NCI-H2171 (cell line): ENCODE results near the gene CETN1.

Experiments
- DNase-seq: peaks from one replicate; lab custom pipeline; 2025; lab: John Stamatoyannopoulos, UW

Gene CETN1

DNA sequence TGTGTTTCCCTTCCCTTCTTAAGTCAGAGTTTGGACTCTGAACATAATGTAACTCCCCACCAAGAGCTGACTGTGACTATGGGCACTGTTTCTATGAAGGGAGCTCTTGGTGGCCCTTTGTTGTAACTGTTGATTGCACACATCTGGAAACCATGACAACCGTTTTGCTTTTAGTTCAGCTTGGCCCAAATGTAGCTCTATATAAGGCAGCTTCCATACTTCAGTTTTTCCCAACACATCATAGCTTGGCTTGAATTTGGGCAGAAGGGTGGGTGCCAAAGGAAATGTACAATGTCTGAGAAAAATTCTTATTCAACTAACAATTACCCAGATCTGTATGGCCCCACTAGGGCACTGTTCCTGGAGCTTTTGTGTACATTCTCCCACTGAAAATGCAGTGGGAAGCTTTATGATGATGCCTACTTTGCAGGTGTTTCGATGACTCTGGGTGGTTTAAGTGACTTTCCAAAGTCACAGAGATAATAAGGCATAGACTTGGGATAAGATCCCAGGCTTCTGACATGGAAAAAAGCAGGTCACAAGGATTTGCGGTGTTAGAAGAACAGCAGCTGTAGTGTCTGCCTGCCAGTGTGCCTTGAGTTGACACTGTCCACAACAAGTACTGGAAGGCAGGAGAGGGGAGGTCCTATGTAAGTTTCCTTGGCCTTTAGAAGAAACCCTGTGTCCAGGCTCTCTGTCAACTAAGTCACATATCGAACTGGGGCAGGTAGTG lies 2.4 kb upstream of the CETN1 start:
- DNase-seq, result no peak

DNA sequence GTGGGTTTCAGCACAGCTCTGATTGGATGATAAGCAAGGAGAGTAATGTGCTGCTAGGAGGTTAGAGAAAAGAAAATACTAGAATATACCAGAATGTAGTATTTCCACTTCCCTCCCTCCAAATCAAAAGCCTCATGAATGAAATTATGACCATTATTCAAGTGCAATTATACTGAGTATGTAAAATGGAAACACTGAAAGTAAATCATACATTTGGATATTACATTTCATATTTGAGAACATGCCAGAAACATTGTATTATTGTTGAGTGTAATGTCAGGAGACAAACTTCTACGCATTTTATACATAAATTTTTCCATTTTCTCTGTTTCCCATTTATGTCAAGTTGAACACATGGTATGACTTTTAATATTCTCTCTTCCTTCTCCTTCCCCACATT lies 942 bp upstream of the CETN1 start:
- no peak for DNase-seq

DNA sequence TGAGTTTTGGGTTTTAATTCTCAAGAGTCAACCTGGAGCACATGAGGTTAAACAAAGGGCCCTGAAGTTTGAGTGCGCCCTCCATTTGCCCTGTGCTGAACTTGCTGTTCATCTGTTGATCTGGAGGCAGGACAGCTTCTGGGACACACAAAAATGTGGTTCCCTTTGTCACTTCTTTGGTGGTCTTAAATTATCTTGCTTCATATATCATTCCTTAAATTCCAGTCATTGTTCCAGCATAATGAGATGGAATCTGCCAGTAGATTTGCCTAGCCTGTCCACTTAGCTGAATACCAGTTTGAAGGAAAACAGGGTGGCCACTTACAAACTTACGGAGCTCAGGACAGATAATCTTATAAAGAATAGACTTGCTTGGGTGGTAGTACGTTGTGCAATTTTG lies 916 bp downstream of the CETN1 start:
- no peak for DNase-seq

DNA sequence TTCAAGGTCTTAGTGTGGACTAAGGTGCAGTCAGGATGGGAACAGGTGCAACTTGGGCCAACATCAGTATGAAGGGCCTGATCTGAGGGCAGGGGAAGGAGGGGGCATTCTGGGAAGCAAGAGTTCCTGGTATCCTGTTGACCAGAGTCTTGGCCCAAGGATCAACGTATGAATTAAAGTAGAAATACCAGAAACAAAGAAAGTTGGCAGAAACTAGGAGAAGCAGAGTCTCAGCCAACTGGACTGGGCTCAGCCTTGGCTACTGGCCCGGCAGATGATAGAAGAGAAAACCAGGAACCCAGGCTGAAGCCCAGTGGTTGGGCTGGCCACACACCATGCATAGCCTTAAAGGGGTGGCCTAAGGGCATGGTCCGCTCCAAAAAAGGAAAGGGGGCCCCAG lies 2.3 kb downstream of the CETN1 start:
- DNase-seq, result no peak

DNA sequence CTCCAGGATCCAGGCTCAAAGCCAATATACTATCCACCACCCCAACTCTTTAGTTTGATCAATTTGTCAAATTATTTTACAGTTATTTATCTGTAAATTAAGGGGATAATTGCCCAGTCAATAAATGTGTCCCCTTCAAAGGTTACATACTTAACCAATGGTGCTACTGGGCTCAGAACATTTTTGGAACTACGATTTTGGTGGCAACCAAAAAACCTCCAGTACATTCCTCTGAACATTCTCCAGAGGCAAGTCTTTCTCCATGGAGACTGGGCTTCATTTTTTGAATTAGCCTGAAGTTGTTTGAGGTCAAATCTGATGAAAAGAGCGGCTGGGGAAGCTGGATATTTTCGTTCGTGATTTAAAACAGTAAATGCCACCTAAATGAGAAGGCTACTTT lies 14.9 kb downstream of the CETN1 start:
- no peak for DNase-seq

DNA sequence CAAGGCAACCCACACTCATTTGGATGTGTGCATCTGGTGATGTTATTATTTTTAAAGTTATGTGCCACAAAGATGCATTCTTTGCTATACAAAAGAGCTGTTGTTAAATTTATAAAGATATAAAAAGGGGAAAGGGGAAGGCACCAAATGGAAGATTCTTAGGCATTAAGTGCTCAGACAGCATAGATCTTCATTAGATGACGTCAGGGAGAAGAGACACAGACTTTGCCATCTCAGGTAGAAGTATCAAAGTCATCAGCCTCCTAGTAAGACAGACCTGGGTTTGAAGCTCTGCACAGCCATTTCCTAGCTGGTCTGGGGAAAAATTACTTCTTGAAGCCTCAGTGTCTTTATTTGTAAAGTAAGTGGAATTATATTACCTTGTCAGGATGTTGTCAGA lies 15.4 kb downstream of the CETN1 start:
- DNase-seq, result no peak

DNA sequence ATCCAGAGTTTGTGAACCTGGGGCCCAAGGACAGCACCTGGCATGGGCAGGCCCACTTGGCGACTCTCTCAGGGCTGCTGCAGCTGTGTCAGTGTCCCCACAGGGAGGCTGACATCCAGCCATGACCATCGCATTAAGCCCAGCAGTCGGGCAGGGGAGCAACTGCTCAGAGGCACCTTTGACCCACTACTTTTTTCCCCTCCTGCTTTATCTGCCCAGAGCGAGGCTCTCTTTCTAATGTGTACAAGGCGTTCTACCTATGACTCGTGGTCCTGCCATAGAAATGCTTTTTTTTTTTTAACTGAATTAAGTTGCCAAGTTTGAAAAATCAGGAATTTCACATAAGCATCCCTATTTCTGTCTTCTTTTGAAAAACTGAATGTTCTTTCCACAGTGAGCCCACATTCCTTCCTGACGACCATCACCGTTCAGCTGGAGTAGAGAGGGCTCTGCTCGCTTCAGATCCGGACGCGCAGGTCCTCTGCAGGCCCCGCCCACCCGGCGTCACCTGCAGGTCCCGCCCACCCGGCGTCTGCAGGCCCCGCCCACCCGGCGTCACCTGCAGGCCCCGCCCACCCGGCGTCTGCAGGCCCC lies 16.2 kb downstream of the CETN1 start:
- peak; percentile 90 for DNase-seq

DNA sequence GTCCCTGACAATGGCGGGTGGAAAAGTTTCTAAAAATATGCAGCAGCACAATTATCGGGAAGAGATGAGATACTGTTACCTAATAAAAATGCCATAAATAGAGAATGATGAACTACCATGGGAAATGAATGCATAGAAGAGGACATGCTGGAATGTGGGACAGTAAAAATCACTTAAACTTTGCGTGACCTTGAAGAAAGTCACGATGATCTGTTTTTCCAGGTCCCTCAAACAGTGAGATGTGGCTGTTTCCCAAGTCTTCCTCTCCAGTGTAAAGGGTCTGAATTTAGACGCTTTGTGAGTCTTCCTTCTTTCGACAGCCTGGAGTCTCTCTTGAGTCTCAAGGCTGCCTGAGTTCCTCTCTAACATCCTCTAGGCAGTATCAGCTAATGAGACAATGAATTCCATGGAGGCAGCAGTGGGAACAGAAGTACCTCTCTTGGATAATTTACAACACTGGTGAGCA lies 18.0 kb downstream of the CETN1 start:
- no peak for DNase-seq

DNA sequence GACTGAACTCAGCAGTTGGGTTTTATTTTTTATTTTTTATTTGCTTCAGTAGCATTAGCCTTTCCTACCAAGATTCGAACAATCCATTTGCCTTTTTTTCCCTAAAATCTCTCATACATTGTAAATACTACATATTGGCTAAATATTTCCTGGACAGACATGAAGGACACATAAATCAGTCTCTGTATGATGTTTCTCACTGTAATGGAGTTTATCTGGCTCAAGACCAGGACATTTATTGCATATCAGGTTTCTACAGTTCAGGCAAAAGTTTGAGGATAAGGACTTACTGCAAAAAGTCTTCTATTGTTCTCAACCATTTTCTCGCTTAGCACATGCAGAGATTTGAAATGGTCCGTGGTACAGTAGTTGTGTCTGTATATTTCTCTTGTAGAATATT lies 19.9 kb downstream of the CETN1 start:
- no peak for DNase-seq

DNA sequence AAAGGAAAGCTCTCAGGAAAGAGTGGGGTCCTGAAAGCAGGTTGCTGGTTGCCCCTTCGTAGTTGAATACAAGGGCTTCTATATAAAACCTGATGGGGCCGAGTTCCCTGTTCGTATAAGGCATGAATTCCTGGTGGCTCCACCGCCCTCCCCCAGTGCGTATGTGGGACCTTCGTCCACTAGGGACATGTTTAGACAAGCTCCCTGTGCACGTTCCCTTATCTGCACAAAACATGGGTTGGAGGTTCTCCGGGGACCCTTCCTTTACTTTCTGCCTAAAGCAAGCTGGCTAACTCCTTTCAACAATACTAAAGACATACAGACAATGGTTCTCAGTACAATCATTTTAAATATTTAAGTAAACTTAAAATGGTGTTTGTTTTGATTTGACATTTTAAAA lies 24.6 kb downstream of the CETN1 start:
- no peak for DNase-seq

DNA sequence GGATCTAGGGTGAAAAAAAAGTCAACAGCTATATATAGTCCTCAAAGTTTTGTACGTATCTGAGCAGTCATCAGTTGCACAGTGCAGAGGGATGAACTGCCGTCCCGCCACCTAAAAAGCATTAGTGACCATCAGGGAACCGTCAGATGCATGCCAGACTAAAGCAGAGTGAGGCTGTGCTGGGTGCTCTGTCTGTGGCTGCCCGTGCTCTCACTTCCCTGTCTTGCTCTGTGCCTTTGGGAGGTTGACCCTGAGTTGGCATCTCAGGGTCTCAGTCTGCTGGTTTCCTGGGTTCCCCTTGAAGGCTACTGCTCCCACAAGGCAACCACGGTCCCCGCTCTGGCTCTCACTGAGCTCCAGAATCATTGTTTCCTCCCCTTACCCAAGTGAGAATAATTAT lies 27.8 kb downstream of the CETN1 start:
- no peak for DNase-seq

DNA sequence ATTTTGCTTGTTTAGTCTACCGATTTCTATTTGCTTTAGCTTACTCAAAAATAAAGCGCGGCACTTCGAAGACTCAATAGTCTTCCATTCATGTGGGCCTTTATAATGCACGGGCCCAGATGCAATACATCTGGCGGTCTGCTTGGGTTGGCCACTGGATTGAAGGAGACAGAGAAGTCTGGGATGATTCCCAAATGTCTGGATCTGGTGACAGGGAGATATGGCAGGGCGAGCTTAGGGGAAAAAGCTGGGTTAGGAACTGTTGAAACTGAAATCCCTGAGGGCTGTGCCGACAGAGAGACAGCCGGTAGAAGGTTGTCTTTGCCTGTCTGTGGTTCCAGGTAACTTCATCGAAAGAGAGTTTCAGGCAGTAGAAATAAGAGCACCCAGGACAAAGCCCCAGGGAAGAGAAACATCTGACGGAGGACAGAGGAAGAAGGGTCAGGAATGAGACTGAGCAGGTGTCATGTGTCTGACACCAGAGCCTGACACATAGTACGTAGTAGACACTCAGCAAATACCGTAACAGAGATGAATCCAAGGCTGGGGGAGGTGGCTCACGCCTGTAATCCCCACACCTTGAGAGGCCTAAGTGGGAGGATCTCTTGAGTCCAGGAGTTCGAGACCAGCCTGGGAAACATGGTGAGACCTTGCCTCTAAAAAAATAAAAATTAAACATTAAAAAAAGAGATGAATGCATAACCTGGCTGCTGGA lies 30.2 kb downstream of the CETN1 start:
- no peak for DNase-seq

DNA sequence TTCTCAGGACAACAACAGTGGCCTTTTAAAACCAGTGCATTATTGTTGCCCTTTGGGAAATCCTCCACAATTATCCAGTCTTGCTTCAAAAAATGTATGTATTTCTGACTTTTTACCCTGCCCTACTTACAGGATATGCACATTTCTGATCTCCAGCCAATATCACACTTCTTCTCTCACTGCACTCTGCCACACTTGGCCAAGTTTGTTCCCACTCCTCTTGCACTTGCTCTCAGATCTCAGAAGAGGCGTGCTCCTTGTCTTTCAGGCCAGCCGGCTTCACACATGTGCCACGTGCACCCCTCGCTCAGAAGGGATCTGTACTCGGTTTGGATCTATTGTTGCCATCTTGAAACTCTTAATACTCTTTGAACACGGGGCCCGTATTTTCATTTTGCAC lies 32.0 kb downstream of the CETN1 start:
- no peak for DNase-seq

DNA sequence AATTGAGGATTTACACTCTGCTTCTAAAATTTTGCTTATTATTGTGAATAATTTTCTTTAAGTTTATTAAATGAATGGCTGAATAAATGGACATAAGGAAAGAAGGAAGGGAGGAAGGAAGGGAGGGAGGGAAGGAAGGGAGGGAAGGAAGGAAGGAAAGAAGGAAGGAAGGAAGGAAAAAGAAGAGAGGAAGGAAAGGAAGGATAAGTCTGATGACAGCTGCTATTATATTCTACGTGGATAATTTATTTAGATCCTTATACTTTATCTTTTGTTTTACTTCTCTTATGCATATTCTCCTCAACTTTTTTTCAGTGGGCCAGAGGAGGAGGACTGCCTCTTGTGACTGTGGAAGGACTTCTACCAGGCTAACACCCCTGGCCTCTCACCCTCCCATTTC lies 34.0 kb downstream of the CETN1 start:
- DNase-seq, result no peak

DNA sequence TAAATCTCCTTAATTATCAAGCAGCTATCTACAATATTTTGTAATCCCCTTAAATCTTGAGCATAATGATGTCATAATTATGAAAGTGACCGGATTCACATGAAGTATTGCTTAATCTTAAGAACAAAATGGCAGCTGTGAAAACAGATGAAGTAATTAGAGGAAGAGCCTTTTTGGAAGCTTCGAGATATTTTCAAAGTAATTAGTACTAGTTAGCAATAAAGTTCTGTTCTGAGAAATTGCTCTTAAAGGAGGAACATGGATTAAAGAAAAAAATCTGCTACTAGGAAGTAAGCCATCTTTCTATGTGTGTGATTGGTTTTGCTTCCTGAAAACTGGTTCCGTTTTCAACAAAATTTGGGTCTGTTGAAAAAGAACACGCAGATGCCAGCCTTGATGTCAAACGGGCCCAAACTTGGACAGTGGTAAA lies 34.9 kb downstream of the CETN1 start:
- DNase-seq, result no peak

DNA sequence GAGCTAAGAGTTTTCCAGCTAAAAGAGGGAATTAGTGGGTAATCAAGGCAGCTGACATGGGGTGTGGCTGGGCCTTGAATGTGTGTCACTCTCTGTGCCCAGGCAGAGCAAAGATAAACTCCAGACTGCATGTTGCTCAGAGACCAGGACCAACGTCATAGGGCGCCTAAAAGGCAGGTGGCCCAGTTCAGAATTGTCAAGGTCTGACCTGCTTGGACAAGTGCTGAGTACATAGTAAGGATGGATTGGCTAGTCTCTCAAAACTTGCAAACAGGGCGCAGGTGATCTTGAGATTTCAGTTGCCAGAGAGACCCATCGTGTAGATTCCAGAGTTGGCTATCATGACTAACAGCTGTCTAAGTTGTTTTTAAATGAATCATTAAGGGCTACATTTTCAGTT lies 35.6 kb downstream of the CETN1 start:
- DNase-seq, result no peak

DNA sequence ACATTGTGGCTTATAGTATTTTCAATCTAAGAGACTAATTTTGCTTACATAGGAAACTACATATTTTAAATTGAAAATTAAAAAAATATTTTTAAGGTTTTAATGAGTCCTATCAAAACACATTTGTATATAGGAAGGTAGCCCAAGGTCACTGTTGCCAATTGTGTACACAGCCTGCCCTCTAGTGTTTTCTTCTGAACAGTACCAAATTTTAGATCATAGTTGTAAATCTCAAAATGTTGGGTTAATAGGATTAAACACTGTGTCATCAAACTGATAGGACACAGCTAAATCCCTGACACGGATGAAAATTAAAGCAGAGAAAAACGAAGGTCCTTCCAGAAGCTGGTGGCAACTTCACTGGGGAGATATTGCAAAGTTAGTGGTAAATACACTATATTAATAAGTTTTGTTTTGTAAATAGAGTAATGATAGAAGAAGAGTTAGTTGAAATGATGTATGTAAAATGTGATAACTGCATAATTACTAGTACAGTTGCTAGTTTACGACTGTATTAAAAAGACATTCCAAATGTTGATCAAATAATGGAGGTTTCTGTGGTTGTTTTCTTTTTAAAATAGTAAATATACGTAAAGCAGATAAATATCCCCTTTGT lies 36.3 kb downstream of the CETN1 start:
- DNase-seq, result peak; percentile 21

DNA sequence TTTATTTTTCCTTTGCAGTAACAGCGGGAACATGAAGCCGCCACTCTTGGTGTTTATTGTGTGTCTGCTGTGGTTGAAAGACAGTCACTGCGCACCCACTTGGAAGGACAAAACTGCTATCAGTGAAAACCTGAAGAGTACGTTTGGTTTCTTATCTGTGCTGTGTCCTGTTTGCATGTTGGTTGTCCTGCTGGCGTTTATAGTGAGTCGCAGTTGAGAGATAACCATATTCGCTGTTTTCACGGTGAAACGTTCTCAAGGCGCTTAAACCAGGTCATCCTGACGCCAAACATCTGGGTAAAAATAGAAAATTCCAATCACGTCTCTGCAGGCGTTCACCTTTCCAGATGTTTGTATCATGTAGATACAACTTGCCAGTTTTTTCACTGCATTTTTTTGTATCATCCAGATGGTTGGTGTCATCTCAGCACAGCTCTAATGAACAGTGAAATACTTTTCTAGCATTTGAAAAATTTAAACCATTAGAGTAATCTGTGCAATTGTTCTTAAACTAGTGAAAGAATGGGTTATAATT lies 37.9 kb downstream of the CETN1 start:
- DNase-seq, result no peak

DNA sequence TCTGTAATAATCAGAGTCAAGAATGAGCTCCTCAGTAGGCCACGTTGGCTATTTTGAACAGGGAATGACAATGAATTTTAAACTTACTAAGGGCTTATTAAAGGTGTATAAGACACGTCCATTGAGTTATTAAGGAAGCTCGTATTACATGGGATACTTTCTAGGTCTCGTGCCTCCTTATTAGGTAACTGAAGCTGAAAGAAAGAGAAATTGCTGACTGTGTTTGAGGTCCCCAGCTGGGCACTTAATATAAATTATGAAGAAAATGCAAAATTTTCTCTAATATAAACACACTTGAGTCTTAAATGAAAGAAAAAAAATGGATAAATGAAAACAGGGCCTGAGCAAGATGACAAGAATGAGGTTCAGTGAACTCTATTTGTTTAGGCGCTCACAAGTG lies 38.4 kb downstream of the CETN1 start:
- no peak for DNase-seq

DNA sequence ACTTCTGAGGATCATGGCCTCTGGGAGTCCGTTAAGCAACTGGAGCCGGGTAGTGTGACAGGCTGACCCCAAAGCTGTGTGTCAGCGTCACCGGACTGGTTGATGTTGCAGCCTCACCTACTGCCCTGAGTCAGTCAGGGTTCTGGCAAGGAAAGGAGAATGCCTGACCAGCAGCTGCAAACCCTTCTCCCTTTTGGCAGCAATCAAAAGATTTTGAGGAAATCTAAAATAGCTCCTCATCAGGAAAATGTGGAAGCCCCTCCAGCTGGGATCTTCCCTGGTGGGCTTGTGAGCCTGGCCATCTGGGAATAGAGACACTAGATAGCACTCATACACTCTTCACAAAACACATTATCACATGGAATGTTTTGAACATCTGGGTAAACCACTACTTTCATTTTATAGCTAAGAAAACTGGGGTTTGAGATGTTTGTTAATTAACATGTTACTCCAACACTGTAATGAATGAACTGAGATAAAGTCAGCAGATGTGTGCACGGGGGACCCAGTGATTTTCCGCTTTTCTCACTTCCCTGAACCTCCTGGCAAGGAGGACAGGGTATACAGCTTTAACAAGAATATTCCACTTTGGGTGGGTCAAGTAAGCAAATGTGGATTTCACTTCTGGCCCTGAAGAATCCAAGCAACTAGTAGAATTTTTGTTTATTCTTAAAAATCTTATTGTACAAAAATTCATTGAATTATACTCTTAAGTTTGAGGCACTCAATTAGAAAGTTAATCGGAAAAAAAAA lies 41.3 kb downstream of the CETN1 start:
- DNase-seq, result no peak

DNA sequence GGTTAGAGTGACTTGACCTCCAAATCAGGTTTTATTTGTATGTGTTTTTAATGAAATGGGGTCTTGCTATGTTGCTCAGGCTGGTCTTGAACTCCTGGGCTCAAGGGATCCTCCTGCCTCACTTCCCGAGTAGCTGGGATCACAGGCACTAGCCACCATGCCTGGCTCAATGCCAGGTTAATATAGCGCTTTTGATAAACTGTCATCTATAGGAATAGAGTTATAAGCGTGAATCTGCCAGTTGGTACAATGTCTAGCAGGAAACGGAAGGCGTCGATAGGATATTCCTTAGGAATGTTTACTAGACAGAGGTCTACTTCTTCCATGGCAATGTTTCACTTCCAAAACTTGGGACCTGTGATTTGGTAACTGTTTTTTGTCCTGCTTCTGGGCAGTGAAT lies 42.1 kb downstream of the CETN1 start:
- no peak for DNase-seq
